WTC11 (cell line): ENCODE results near the gene SIRT2. TPM values are rescaled to one million over a fixed set of nuclear protein-coding genes. Genes with fewer than 3 reads are reported as not detected.

Source experiments
- ATAC-seq: fragments of 200-7000 bp; cut with Tn5 transposase; 2 replicates; pipeline ENCODE4 v1.10.0; 2021; ENCODE audit warnings: mild to moderate bottlenecking, moderate library complexity
- CTCF ChIA-PET: fragments of 300-600 bp; sonication (Branson Sonifier 250); formaldehyde crosslinking; loops from one replicate; lab custom pipeline; 2021; ENCODE audit warnings: antibody characterized with exemption; lab: Charles Lee
- POLR2A ChIA-PET: fragments of 350-600 bp; sonication (Branson Sonifier 250); formaldehyde crosslinking; loops from one replicate; lab custom pipeline; 2021; ENCODE audit warnings: antibody characterized with exemption; lab: Charles Lee
- DNase-seq: peaks from one replicate; pipeline ENCODE4 v3.0.0; 2021; ENCODE audit warnings: low spot score
- H3K27ac Mint-ChIP-seq: 2 replicates; pipeline ENCODE4 v1.8.0; 2021; ENCODE audit warnings: mixed read lengths
- H3K27me3 Mint-ChIP-seq: 2 replicates; pipeline ENCODE4 v1.8.0; 2021; ENCODE audit warnings: low read depth, mild to moderate bottlenecking, moderate library complexity, mixed read lengths
- H3K36me3 Mint-ChIP-seq: 2 replicates; pipeline ENCODE4 v1.8.0; 2021; ENCODE audit warnings: mixed read lengths
- H3K4me1 Mint-ChIP-seq: 2 replicates; pipeline ENCODE4 v1.8.0; 2022; ENCODE audit warnings: mixed read lengths
- H3K4me3 Mint-ChIP-seq: 2 replicates; pipeline ENCODE4 v1.8.0; 2021; ENCODE audit warnings: mild to moderate bottlenecking, moderate library complexity, mixed read lengths
- H3K9me3 Mint-ChIP-seq: 2 replicates; pipeline ENCODE4 v1.8.0; 2021; ENCODE audit warnings: mixed read lengths
- AFF4 ChIP-seq: sonication (generic); formaldehyde crosslinking; IDR thresholded peaks from 2 replicates; pipeline ENCODE4 v1.8.1; 2023; ENCODE audit warnings: mild to moderate bottlenecking, missing genetic modification reagents, borderline replicate concordance
- CBFB ChIP-seq: sonication (generic); formaldehyde crosslinking; IDR thresholded peaks from 2 replicates; pipeline ENCODE4 v1.8.1; 2022; ENCODE audit warnings: mild to moderate bottlenecking, low read depth, missing genetic modification reagents
- CDX4 ChIP-seq: fragments of 250-450 bp; sonication (Bioruptor Pico); IDR thresholded peaks from 2 replicates; pipeline ENCODE4 v1.9.0; 2021; ENCODE audit warnings: moderate library complexity, mild to moderate bottlenecking, inconsistent platforms, borderline replicate concordance
- ESRRA ChIP-seq: sonication (generic); formaldehyde crosslinking; IDR thresholded peaks from 2 replicates; pipeline ENCODE4 v1.8.1; 2022; ENCODE audit warnings: mild to moderate bottlenecking, missing genetic modification reagents, borderline replicate concordance
- FOXJ3 ChIP-seq: sonication (generic); formaldehyde crosslinking; IDR thresholded peaks from 2 replicates; pipeline ENCODE4 v1.9.0; 2021; ENCODE audit warnings: missing genetic modification reagents, mild to moderate bottlenecking, borderline replicate concordance
- FOXP1 ChIP-seq: sonication (generic); formaldehyde crosslinking; IDR thresholded peaks from 2 replicates; pipeline ENCODE4 v1.8.0; 2022; ENCODE audit warnings: missing genetic modification reagents, mild to moderate bottlenecking, moderate library complexity, borderline replicate concordance
- FOXP4 ChIP-seq: sonication (generic); formaldehyde crosslinking; IDR thresholded peaks from 2 replicates; pipeline ENCODE4 v1.8.0; 2022; ENCODE audit warnings: mild to moderate bottlenecking, missing genetic modification reagents
- NR3C1 ChIP-seq: sonication (generic); formaldehyde crosslinking; conservative IDR thresholded peaks from 2 replicates; pipeline ENCODE4 v1.8.1; 2023; ENCODE audit warnings: low read depth, mild to moderate bottlenecking, missing genetic modification reagents
- TEAD1 ChIP-seq: sonication (generic); formaldehyde crosslinking; IDR thresholded peaks from 2 replicates; pipeline ENCODE4 v1.8.0; 2022; ENCODE audit warnings: mild to moderate bottlenecking, missing genetic modification reagents
- TEAD4 ChIP-seq: sonication (generic); formaldehyde crosslinking; IDR thresholded peaks from 2 replicates; pipeline ENCODE4 v1.8.0; 2022; ENCODE audit warnings: mild to moderate bottlenecking, missing genetic modification reagents
- USF1 ChIP-seq: sonication (generic); formaldehyde crosslinking; IDR thresholded peaks from 2 replicates; pipeline ENCODE4 v1.8.0; 2022; ENCODE audit warnings: mild to moderate bottlenecking, missing genetic modification reagents
- ZBTB21 ChIP-seq: sonication (generic); formaldehyde crosslinking; IDR thresholded peaks from 2 replicates; pipeline ENCODE4 v1.8.1; 2023; ENCODE audit warnings: mild to moderate bottlenecking, missing genetic modification reagents, borderline replicate concordance
- ZNF263 ChIP-seq: sonication (generic); formaldehyde crosslinking; IDR thresholded peaks from 2 replicates; pipeline ENCODE4 v1.8.1; 2022; ENCODE audit warnings: low read depth, mild to moderate bottlenecking, moderate library complexity, missing genetic modification reagents
- ZNF281 ChIP-seq: sonication (generic); formaldehyde crosslinking; IDR thresholded peaks from 2 replicates; pipeline ENCODE4 v1.8.0; 2023; ENCODE audit warnings: mild to moderate bottlenecking, missing genetic modification reagents
- total RNA-seq: library from RNA; stranded (reverse); gene quantifications from 3 replicates; pipeline ENCODE4 v1.2.3, GENCODE V29; 2021

SIRT2 gene
- total RNA-seq, 1 experiment from 2014 or later: 9.5 TPM

- Mint-ChIP-seq H3K27ac (no peak overlapping the region), H3K36me3 (no peaks in the 10 kb centered on the region), H3K9me3 (no peaks in the 10 kb centered on the region), H3K4me3 (no peak overlapping the region), H3K27me3 (peaks cover 2% of the 10 kb centered on the region; the same call in 1 of the 2 replicates), H3K4me1 (no peaks in the 10 kb centered on the region)
- POLR2A ChIA-PET: no interaction called here
- CTCF ChIA-PET: no interaction called here
- TF ChIP-seq TEAD1 (CRISPR knock-in tag) (no peak), FOXJ3 (CRISPR knock-in tag) (no peak), CDX4 (CRISPR knock-in tag) (no peak), ZBTB21 (no peak), ZNF281 (CRISPR knock-in tag) (no peak), TEAD4 (CRISPR knock-in tag) (no peak), NR3C1 (CRISPR knock-in tag) (no peak)
- ATAC-seq: no peak
- no peak for DNase-seq
These were observed 7.6 kb downstream of the SIRT2 start for GRCh38 chr19:38891771-38892170.

GRCh38 chr19:38890686-38891085 lies 8.7 kb downstream of the SIRT2 start:
- DNase-seq: no peak
- TF ChIP-seq AFF4 (CRISPR knock-in tag): no peak
- TF ChIP-seq ZNF263 (CRISPR knock-in tag): no peak
- ChIA-PET POLR2A (no interaction called here), CTCF (interaction anchor here (0.6 kb wide), 1 partner anchor 106 kb away, joined by 3 read pairs; no protein-coding TSS in a partner anchor)
- no peak overlapping the region for H3K4me3 Mint-ChIP-seq
- H3K27me3 Mint-ChIP-seq: no peaks in the 10 kb centered on the region; the same call in 1 of the 2 replicates
- ATAC-seq: no peak
- no peak overlapping the region for H3K27ac Mint-ChIP-seq
- H3K4me1 Mint-ChIP-seq: no peaks in the 10 kb centered on the region
- no peaks in the 10 kb centered on the region for H3K36me3 Mint-ChIP-seq
- H3K9me3 Mint-ChIP-seq: no peaks in the 10 kb centered on the region

- H3K36me3 Mint-ChIP-seq: no peaks in the 10 kb centered on the region
- no peaks in the 10 kb centered on the region for H3K9me3 Mint-ChIP-seq
- H3K27ac Mint-ChIP-seq: no peak overlapping the region
- CTCF ChIA-PET: interaction anchor here (0.7 to 1.0 kb wide), 3 partner anchors 10 to 43 kb away, joined by 3 to 4 read pairs (median 4); partner anchors contain the start of genes MRPS12, NFKBIB and SARS2
- POLR2A ChIA-PET: no interaction called here
- no peaks in the 10 kb centered on the region for H3K4me1 Mint-ChIP-seq
- no peaks in the 10 kb centered on the region for H3K27me3 Mint-ChIP-seq
- ATAC-seq: no peak
- no peak overlapping the region for H3K4me3 Mint-ChIP-seq
- TF ChIP-seq USF1 (CRISPR knock-in tag): no peak
- TF ChIP-seq FOXP1: no peak
- no peak for TF ChIP-seq CBFB (CRISPR knock-in tag)
- no peak for TF ChIP-seq ESRRA (CRISPR knock-in tag)
- no peak for TF ChIP-seq FOXP4 (CRISPR knock-in tag)
- no peak for DNase-seq
These were observed 9.6 kb downstream of the SIRT2 start for GRCh38 chr19:38889803-38890202.
